PC-3 (cell line): ENCODE results near the gene XCR1. TPM values are rescaled to one million over a fixed set of nuclear protein-coding genes. Genes with fewer than 3 reads are reported as not detected.

ENCODE experiments used
- ATAC-seq: fragments of 200-7000 bp; cut with Tn5 transposase; 2 replicates; pipeline ENCODE4 v1.9.1; 2020; ENCODE audit warnings: mild to moderate bottlenecking, moderate library complexity
- BruUV-seq: library from RNA; stranded (reverse); fragments of 400-500 nt; replicated peaks from 2 replicates; lab custom pipeline; 2021; lab: Mats Ljungman, UMichigan
- CTCF ChIA-PET: fragments of 300-600 bp; sonication (Branson Sonifier 250); formaldehyde crosslinking; loops from one replicate; lab custom pipeline; 2022; ENCODE audit warnings: antibody characterized with exemption; lab: Charles Lee
- POLR2A ChIA-PET: fragments of 300-600 bp; sonication (Branson Sonifier 250); formaldehyde crosslinking; loops from one replicate; lab custom pipeline; 2022; ENCODE audit warnings: antibody characterized with exemption; ENCODE audit not compliant: unreplicated experiment; lab: Charles Lee
- DNase-seq: peaks from one replicate; pipeline ENCODE4 v3.0.0-alpha.2; 2015
- H2AFZ ChIP-seq: fragments of 300-600 bp; sonication (generic); 2 replicates; pipeline ENCODE4 v1.6.0; 2016; ENCODE audit warnings: antibody characterized with exemption, low read length
- H3F3A ChIP-seq: fragments of 300-600 bp; sonication (generic); one replicate; pipeline ENCODE4 v1.6.0; 2017; ENCODE audit warnings: antibody characterized with exemption, low read length, control low read depth, mild to moderate bottlenecking; ENCODE audit not compliant: unreplicated experiment
- H3K27ac ChIP-seq: fragments of 300-600 bp; sonication (generic); 2 replicates; pipeline ENCODE4 v1.5.1; 2016; ENCODE audit warnings: mild to moderate bottlenecking, low read length
- H3K27me3 ChIP-seq: fragments of 300-600 bp; sonication (generic); 2 replicates; pipeline ENCODE4 v1.6.1; 2016; ENCODE audit warnings: low read length, mixed read lengths
- H3K36me3 ChIP-seq: fragments of 300-600 bp; sonication (generic); 2 replicates; pipeline ENCODE4 v1.6.1; 2016; ENCODE audit warnings: low read depth, mixed run types, low read length, mixed read lengths
- H3K4me1 ChIP-seq: fragments of 300-600 bp; sonication (generic); 2 replicates; pipeline ENCODE4 v1.5.1; 2016; ENCODE audit warnings: low read length; ENCODE audit not compliant: insufficient read depth
- H3K4me2 ChIP-seq: fragments of 300-600 bp; sonication (generic); 2 replicates; pipeline ENCODE4 v1.6.0; 2016; ENCODE audit warnings: low read length
- H3K4me3 ChIP-seq: fragments of 300-600 bp; sonication (generic); 2 replicates; pipeline ENCODE4 v1.5.1; 2016; ENCODE audit warnings: mild to moderate bottlenecking, low read length, mixed read lengths
- H3K79me2 ChIP-seq: fragments of 300-600 bp; sonication (generic); 2 replicates; pipeline ENCODE4 v1.6.1; 2017; ENCODE audit warnings: low read length, mixed read lengths
- H3K9ac ChIP-seq: fragments of 300-600 bp; sonication (generic); 2 replicates; pipeline ENCODE4 v1.6.0; 2016; ENCODE audit warnings: mild to moderate bottlenecking, low read length
- H3K9me2 ChIP-seq: fragments of 300-600 bp; sonication (generic); replicated peaks from 2 replicates; pipeline ENCODE4 v1.6.1; 2016; ENCODE audit warnings: mixed run types, low read length, mixed read lengths
- H3K9me3 ChIP-seq: fragments of 300-600 bp; sonication (generic); 2 replicates; pipeline ENCODE4 v1.6.1; 2016; ENCODE audit warnings: low read length, mixed read lengths
- H4K20me1 ChIP-seq: fragments of 300-600 bp; sonication (generic); 2 replicates; pipeline ENCODE4 v1.6.1; 2016; ENCODE audit warnings: low read length, mixed read lengths
- EZH2 ChIP-seq: fragments of 300-600 bp; sonication (generic); IDR thresholded peaks from one replicate; pipeline ENCODE4 v1.6.1; 2017; ENCODE audit warnings: antibody characterized with exemption, mild to moderate bottlenecking, low read length; ENCODE audit not compliant: unreplicated experiment
- EZH2phosphoT487 ChIP-seq: fragments of 300-600 bp; sonication (generic); IDR thresholded peaks from 2 replicates; pipeline ENCODE4 v1.6.1; 2018; ENCODE audit warnings: mild to moderate bottlenecking, antibody characterized with exemption, low read length, borderline replicate concordance
- intact Hi-C: fragments of 100-400 bp; cut with micrococcal nuclease; formaldehyde crosslinking; loops from 2 replicates; pipeline ENCODE4 v1.9.0; 2023
- total RNA-seq: library from RNA; depleted of rRNA; stranded (reverse); fragments of >200 nt; gene quantifications from 2 replicates; pipeline ENCODE4 v1.2.3, GENCODE V29; 2014
- TF ChIP-seq, protein P1 (sequence below): fragments of 300-600 bp; sonication (generic); conservative IDR thresholded peaks from 2 replicates; pipeline ENCODE4 v1.5.1; 2017; ENCODE audit warnings: antibody characterized with exemption, low read depth, mild to moderate bottlenecking, low read length

Gene XCR1
- total RNA-seq, 1 experiment from 2014 or later, result not detected

- no peaks in the 10 kb centered on the region for H3K9me3 ChIP-seq
- no peak overlapping the region for H3K4me2 ChIP-seq
- no peak overlapping the region for H3K9ac ChIP-seq
- CTCF ChIA-PET, result no interaction called here
- DNase-seq, result no peak
- no peaks in the 10 kb centered on the region for H4K20me1 ChIP-seq
- TF ChIP-seq, protein P1, sequence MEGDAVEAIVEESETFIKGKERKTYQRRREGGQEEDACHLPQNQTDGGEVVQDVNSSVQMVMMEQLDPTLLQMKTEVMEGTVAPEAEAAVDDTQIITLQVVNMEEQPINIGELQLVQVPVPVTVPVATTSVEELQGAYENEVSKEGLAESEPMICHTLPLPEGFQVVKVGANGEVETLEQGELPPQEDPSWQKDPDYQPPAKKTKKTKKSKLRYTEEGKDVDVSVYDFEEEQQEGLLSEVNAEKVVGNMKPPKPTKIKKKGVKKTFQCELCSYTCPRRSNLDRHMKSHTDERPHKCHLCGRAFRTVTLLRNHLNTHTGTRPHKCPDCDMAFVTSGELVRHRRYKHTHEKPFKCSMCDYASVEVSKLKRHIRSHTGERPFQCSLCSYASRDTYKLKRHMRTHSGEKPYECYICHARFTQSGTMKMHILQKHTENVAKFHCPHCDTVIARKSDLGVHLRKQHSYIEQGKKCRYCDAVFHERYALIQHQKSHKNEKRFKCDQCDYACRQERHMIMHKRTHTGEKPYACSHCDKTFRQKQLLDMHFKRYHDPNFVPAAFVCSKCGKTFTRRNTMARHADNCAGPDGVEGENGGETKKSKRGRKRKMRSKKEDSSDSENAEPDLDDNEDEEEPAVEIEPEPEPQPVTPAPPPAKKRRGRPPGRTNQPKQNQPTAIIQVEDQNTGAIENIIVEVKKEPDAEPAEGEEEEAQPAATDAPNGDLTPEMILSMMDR, result no peak
- TF ChIP-seq EZH2phosphoT487 (no peak), EZH2 (no peak)
- ATAC-seq, result no peak
- no peaks in the 10 kb centered on the region for H3K79me2 ChIP-seq
- H3F3A ChIP-seq, result no peaks in the 10 kb centered on the region
- H3K27ac ChIP-seq, result no peak overlapping the region
- no peak overlapping the region for H2AFZ ChIP-seq
- POLR2A ChIA-PET, result no interaction called here
- H3K9me2 ChIP-seq, result no peaks in the 10 kb centered on the region; the same call in 1 of the 2 replicates
- no TSS peak for BruUV-seq
- H3K4me1 ChIP-seq, result peaks cover 9% of the 10 kb centered on the region
- H3K36me3 ChIP-seq, result no peaks in the 10 kb centered on the region
- intact Hi-C loops, result no loop called here
- no peak overlapping the region for H3K4me3 ChIP-seq
- no peaks in the 10 kb centered on the region for H3K27me3 ChIP-seq
Measured at GRCh38 chr3:46068501-46068900, 41.2 kb upstream of the XCR1 start.

DNA sequence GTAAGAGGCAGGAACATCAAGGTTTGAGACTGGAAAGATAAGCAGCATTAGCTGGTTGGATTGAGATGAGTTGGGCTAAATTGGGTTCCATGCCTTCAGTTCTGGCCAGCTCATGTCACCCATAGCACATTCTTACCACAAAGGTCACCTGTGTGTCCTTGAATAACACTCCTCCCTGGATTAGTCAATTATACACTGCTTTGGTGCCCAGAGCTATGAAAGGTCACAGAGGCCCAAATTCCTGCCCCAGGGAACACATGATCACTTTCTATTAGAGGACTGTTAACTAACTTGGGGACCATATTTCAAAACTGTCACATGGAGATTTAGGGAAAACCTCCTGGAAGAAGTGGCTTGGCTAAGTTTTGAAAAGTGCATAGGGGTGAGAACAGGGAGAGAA is 40.1 kb upstream of the XCR1 start:
- H3K27ac ChIP-seq, result no peak overlapping the region
- H4K20me1 ChIP-seq, result no peaks in the 10 kb centered on the region
- no peaks in the 10 kb centered on the region for H3K27me3 ChIP-seq
- DNase-seq (no peak), ATAC-seq (no peak)
- intact Hi-C loops, result no loop called here
- POLR2A ChIA-PET, result no interaction called here
- TF ChIP-seq, protein P1, result no peak
- no peak for TF ChIP-seq EZH2
- no peak for TF ChIP-seq EZH2phosphoT487
- CTCF ChIA-PET, result no interaction called here
- no peak overlapping the region for H3K4me3 ChIP-seq
- H3F3A ChIP-seq, result no peaks in the 10 kb centered on the region
- H3K9me2 ChIP-seq, result no peaks in the 10 kb centered on the region; the same call in 1 of the 2 replicates
- H3K4me1 ChIP-seq, result peaks cover 9% of the 10 kb centered on the region
- H2AFZ ChIP-seq, result no peak overlapping the region
- H3K9me3 ChIP-seq, result no peaks in the 10 kb centered on the region
- no TSS peak for BruUV-seq
- H3K36me3 ChIP-seq, result no peaks in the 10 kb centered on the region
- no peak overlapping the region for H3K9ac ChIP-seq
- H3K79me2 ChIP-seq, result no peaks in the 10 kb centered on the region
- H3K4me2 ChIP-seq, result no peak overlapping the region

- no peaks in the 10 kb centered on the region for H4K20me1 ChIP-seq
- no peaks in the 10 kb centered on the region for H3F3A ChIP-seq
- no peak overlapping the region for H3K4me3 ChIP-seq
- H3K9ac ChIP-seq, result no peak overlapping the region
- peak overlapping the region; percentile 10; the same call in 1 of the 2 replicates for H2AFZ ChIP-seq
- peak overlapping the region; percentile 24; the same call in 1 of the 2 replicates for H3K4me2 ChIP-seq
- no peaks in the 10 kb centered on the region for H3K9me3 ChIP-seq
- CTCF ChIA-PET, result interaction anchor here (0.7 to 0.8 kb wide), 2 partner anchors 12 to 307 kb away, joined by 3 read pairs; no protein-coding TSS in a partner anchor
- BruUV-seq, result no TSS peak
- POLR2A ChIA-PET, result interaction anchor here (0.6 kb wide), 1 partner anchor 70 kb away, joined by 3 read pairs; no protein-coding TSS in a partner anchor
- intact Hi-C loops, result no loop called here
- TF ChIP-seq EZH2phosphoT487 (no peak), EZH2 (no peak)
- TF ChIP-seq, protein P1, result no peak
- H3K79me2 ChIP-seq, result no peaks in the 10 kb centered on the region
- no peak for ATAC-seq
- no peaks in the 10 kb centered on the region for H3K27me3 ChIP-seq
- H3K9me2 ChIP-seq, result no peaks in the 10 kb centered on the region; the same call in 1 of the 2 replicates
- DNase-seq, result no peak
- peaks cover 9% of the 10 kb centered on the region for H3K4me1 ChIP-seq
- H3K27ac ChIP-seq, result no peak overlapping the region
- H3K36me3 ChIP-seq, result no peaks in the 10 kb centered on the region
Measured at GRCh38 chr3:46065750-46066256, 38.5 kb upstream of the XCR1 start.
